A673 (cell line): Measurements from ENCODE around the gene MRPL22. TPM values are rescaled to one million over a fixed set of nuclear protein-coding genes. Genes with fewer than 3 reads are reported as not detected.

Experiments
- BruUV-seq: library from RNA; stranded (reverse); fragments of 400-500 nt; replicated peaks from 2 replicates; lab custom pipeline; 2021; lab: Mats Ljungman, UMichigan
- CTCF ChIA-PET: fragments of 300-600 bp; sonication (Branson Sonifier 250); formaldehyde crosslinking; loops from one replicate; lab custom pipeline; 2022; ENCODE audit warnings: antibody characterized with exemption; lab: Charles Lee
- POLR2A ChIA-PET: fragments of 300-600 bp; sonication (Branson Sonifier 250); formaldehyde crosslinking; loops from one replicate; lab custom pipeline; 2022; ENCODE audit warnings: antibody characterized with exemption; ENCODE audit not compliant: low non-redundant PET; lab: Charles Lee
- DNase-seq: peaks from one replicate; pipeline ENCODE4 v3.0.0-alpha.2; 2015; ENCODE audit warnings: low spot score
- H3K27ac ChIP-seq: fragments of 200-600 bp; sonication (generic); 2 replicates; pipeline ENCODE4 v1.5.1; 2016; ENCODE audit warnings: mixed run types, low read depth, mild to moderate bottlenecking, mixed read lengths, antibody characterized with exemption, low read length; ENCODE audit not compliant: poor library complexity, severe bottlenecking
- H3K27me3 ChIP-seq: fragments of 200-600 bp; sonication (generic); replicated peaks from 2 replicates; pipeline ENCODE4 v1.6.1; 2017; ENCODE audit warnings: mixed run types, low read depth, mild to moderate bottlenecking, mixed read lengths, antibody characterized with exemption, low read length; ENCODE audit not compliant: insufficient read depth, poor library complexity
- H3K36me3 ChIP-seq: fragments of 200-600 bp; sonication (generic); 2 replicates; pipeline ENCODE4 v1.6.1; 2016; ENCODE audit warnings: mixed run types, mild to moderate bottlenecking, mixed read lengths, antibody characterized with exemption, low read length; ENCODE audit not compliant: insufficient read depth, poor library complexity, severe bottlenecking
- H3K4me1 ChIP-seq: fragments of 200-600 bp; sonication (generic); 2 replicates; pipeline ENCODE4 v1.6.1; 2017; ENCODE audit warnings: mixed run types, mild to moderate bottlenecking, mixed read lengths, antibody characterized with exemption, low read length; ENCODE audit not compliant: insufficient read depth, poor library complexity, severe bottlenecking
- H3K4me3 ChIP-seq: fragments of 200-600 bp; sonication (generic); 2 replicates; pipeline ENCODE4 v1.5.1; 2016; ENCODE audit warnings: low read depth, mixed run types, mild to moderate bottlenecking, mixed read lengths, low read length; ENCODE audit not compliant: poor library complexity, severe bottlenecking
- H3K9me3 ChIP-seq: fragments of 200-600 bp; sonication (generic); 2 replicates; pipeline ENCODE4 v1.6.1; 2016; ENCODE audit warnings: mixed run types, low read depth, mild to moderate bottlenecking, mixed read lengths, antibody characterized with exemption, low read length; ENCODE audit not compliant: poor library complexity, severe bottlenecking
- EZH2 ChIP-seq: fragments of 200-600 bp; sonication (generic); IDR thresholded peaks from 2 replicates; pipeline ENCODE4 v1.6.1; 2017; ENCODE audit warnings: borderline replicate concordance, low read depth, mild to moderate bottlenecking, mixed read lengths, antibody characterized with exemption, low read length; ENCODE audit not compliant: poor library complexity, severe bottlenecking
- intact Hi-C: fragments of 100-400 bp; cut with micrococcal nuclease; formaldehyde crosslinking; loops from one replicate; pipeline ENCODE4 v1.10.0; 2022; ENCODE audit not compliant: unreplicated experiment
- total RNA-seq: library from RNA; stranded (reverse); gene quantifications from 2 replicates; pipeline ENCODE4 v1.2.3, GENCODE V29; 2021
- TF ChIP-seq, protein P1 (sequence below): fragments of 300-800, 200-600 bp; sonication (generic); conservative IDR thresholded peaks from 2 replicates; pipeline ENCODE4 v1.5.1; 2017; ENCODE audit warnings: low read depth, mild to moderate bottlenecking, antibody characterized with exemption, low read length, moderate library complexity, mixed read lengths

MRPL22 gene
- total RNA-seq, 1 experiment from 2014 or later = 143 TPM

DNA sequence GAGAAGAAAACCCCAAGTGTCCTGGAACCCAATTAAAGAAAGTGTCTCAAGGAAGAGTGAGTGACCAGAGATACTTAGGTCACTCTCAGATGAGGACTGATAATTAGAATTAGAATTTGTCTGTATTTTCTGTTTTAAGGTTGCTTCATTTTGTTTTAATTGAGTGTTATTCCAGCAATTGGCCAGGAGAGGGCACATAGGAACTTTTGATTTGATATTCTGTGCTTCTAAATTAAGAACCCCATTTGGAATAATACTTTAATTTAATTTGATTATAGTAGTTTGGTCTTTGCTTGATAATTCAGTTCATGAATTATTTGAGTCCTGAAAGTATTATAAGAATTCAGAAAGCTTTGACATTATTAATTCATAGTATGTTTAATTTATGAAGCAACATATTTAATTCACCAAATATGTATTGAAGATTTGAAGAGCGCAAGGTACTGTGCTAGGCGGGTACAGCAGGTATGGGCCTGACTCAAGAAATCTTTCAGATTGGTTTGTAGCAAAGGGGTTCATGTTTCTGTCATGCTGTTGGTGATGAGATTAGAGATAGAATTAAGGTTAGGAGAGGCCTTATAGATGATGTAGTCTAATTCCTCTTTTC lies 4.9 kb downstream of the MRPL22 start:
- no peak for DNase-seq
- H3K27ac ChIP-seq = peak overlapping the region; percentile 2
- H3K27me3 ChIP-seq = no peaks in the 10 kb centered on the region
- BruUV-seq = no TSS peak
- ChIA-PET CTCF (no interaction called here), POLR2A (no interaction called here)
- peaks cover 14% of the 10 kb centered on the region for H3K4me1 ChIP-seq
- H3K4me3 ChIP-seq = no peak overlapping the region
- intact Hi-C loops = no loop called here
- peaks cover 2% of the 10 kb centered on the region for H3K36me3 ChIP-seq
- H3K9me3 ChIP-seq = no peaks in the 10 kb centered on the region
- TF ChIP-seq EZH2 = no peak
- TF ChIP-seq, protein P1, sequence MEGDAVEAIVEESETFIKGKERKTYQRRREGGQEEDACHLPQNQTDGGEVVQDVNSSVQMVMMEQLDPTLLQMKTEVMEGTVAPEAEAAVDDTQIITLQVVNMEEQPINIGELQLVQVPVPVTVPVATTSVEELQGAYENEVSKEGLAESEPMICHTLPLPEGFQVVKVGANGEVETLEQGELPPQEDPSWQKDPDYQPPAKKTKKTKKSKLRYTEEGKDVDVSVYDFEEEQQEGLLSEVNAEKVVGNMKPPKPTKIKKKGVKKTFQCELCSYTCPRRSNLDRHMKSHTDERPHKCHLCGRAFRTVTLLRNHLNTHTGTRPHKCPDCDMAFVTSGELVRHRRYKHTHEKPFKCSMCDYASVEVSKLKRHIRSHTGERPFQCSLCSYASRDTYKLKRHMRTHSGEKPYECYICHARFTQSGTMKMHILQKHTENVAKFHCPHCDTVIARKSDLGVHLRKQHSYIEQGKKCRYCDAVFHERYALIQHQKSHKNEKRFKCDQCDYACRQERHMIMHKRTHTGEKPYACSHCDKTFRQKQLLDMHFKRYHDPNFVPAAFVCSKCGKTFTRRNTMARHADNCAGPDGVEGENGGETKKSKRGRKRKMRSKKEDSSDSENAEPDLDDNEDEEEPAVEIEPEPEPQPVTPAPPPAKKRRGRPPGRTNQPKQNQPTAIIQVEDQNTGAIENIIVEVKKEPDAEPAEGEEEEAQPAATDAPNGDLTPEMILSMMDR = peak; percentile 70

DNA sequence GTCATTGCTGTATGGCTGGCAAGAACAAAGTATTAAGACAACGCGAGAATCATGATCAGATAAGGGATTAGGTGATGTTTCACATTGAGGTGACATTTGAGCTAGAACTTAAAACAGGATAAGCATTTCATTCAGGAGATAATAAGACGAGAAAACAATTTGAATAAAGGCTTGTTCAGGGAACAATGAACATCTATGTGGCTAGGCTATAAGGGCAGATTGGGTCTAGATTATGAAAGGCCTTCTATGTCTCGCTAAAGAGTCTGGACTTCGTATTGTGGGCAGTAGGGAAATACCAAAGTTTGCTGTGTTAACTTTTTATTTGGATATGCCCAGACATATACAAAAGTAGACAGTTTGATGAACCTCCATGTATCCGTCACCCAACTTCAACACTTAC lies 6.9 kb downstream of the MRPL22 start:
- no peak for TF ChIP-seq EZH2
- TF ChIP-seq, protein P1 = no peak
- Histone ChIP-seq H3K9me3 (no peaks in the 10 kb centered on the region), H3K4me1 (peaks cover 14% of the 10 kb centered on the region), H3K36me3 (peaks cover 6% of the 10 kb centered on the region), H3K4me3 (no peak overlapping the region), H3K27me3 (no peaks in the 10 kb centered on the region), H3K27ac (no peak overlapping the region)
- ChIA-PET CTCF (no interaction called here), POLR2A (no interaction called here)
- intact Hi-C loops = no loop called here
- no TSS peak for BruUV-seq
- DNase-seq = no peak

DNA sequence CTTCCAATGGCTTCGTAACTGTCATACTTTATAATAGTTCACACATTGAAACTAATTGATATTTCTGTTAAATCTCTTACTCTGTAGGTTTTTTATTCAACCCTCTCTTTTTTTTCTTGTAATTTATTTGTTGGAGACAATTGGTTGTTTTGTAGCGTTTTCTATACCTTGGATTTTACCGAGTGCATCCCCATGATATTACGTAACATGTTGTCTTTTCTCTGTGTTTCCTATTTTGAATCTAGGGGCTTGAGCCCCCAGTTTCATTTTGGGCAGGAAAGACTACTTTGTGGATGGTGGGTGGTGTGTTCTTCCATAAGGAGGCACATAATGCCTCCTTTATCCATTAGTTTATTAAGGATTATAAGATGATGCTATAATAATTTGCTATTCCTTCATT lies 7.4 kb downstream of the MRPL22 start:
- Histone ChIP-seq H3K27me3 (no peaks in the 10 kb centered on the region), H3K9me3 (no peaks in the 10 kb centered on the region), H3K27ac (no peak overlapping the region), H3K4me1 (peaks cover 14% of the 10 kb centered on the region), H3K36me3 (peaks cover 6% of the 10 kb centered on the region), H3K4me3 (no peak overlapping the region)
- POLR2A ChIA-PET = no interaction called here
- CTCF ChIA-PET = no interaction called here
- BruUV-seq = no TSS peak
- intact Hi-C loops = no loop called here
- TF ChIP-seq EZH2 = no peak
- TF ChIP-seq, protein P1 = no peak
- no peak for DNase-seq
